HEK293 (cell line): ENCODE data around the gene KRT17.
"Not testable (repeated sequence)": the region's sequence is repeated elsewhere in the genome, so short reads cannot be mapped to it uniquely, and the experiment has no call there.

Experiments
- CTCF ChIP-seq: fragments of 450-650 bp; formaldehyde crosslinking; IDR thresholded peaks from 2 replicates; pipeline ENCODE4 v1.5.1; 2016; ENCODE audit warnings: missing biosample characterization, missing genetic modification characterization
- KLF1 ChIP-seq: fragments of 450-650 bp; formaldehyde crosslinking; IDR thresholded peaks from 2 replicates; pipeline ENCODE4 v1.5.1; 2016; ENCODE audit warnings: missing biosample characterization, missing genetic modification characterization
- MZF1 ChIP-seq: fragments of 450-650 bp; formaldehyde crosslinking; IDR thresholded peaks from 2 replicates; pipeline ENCODE4 v1.5.1; 2017; ENCODE audit warnings: missing biosample characterization, missing genetic modification characterization, borderline replicate concordance
- ZNF121 ChIP-seq: fragments of 450-650 bp; formaldehyde crosslinking; IDR thresholded peaks from 2 replicates; pipeline ENCODE4 v1.5.1; 2016; ENCODE audit warnings: missing biosample characterization, missing genetic modification characterization
- ZNF146 ChIP-seq: fragments of 450-650 bp; formaldehyde crosslinking; IDR thresholded peaks from 2 replicates; pipeline ENCODE4 v1.5.1; 2016; ENCODE audit warnings: missing biosample characterization, missing genetic modification characterization
- ZNF24 ChIP-seq: fragments of 450-650 bp; formaldehyde crosslinking; IDR thresholded peaks from 2 replicates; pipeline ENCODE4 v1.5.1; 2016; ENCODE audit warnings: missing biosample characterization, missing genetic modification characterization
- ZNF324 ChIP-seq: fragments of 450-650 bp; formaldehyde crosslinking; IDR thresholded peaks from 2 replicates; pipeline ENCODE4 v1.5.1; 2016; ENCODE audit warnings: missing biosample characterization, missing genetic modification characterization
- ZNF433 ChIP-seq: fragments of 450-650 bp; formaldehyde crosslinking; IDR thresholded peaks from 2 replicates; pipeline ENCODE4 v1.5.1; 2016; ENCODE audit warnings: missing biosample characterization, missing genetic modification characterization, low read depth

GRCh38 chr17:41619927-41620582 is 4.3 kb downstream of the KRT17 start:
- not testable (repeated sequence) for TF ChIP-seq ZNF324 (tag by site-specific recombination); MZF1 (tag by site-specific recombination); ZNF24 (tag by site-specific recombination); ZNF433; KLF1 (tag by site-specific recombination); CTCF; ZNF121 (tag by site-specific recombination); ZNF146
